GM19099 (cell line): ENCODE data around the gene NPAS4.
A peak's percentile ranks its signal among the peaks of the same experiment; 100 is the strongest.

Experiments
- POLR2A ChIP-seq: IDR thresholded peaks from 3 replicates; pipeline ENCODE4 v1.6.1; 2011; ENCODE audit warnings: low read depth; ENCODE audit not compliant: insufficient read length; ENCODE audit errors: extremely low read depth

NPAS4 gene

DNA sequence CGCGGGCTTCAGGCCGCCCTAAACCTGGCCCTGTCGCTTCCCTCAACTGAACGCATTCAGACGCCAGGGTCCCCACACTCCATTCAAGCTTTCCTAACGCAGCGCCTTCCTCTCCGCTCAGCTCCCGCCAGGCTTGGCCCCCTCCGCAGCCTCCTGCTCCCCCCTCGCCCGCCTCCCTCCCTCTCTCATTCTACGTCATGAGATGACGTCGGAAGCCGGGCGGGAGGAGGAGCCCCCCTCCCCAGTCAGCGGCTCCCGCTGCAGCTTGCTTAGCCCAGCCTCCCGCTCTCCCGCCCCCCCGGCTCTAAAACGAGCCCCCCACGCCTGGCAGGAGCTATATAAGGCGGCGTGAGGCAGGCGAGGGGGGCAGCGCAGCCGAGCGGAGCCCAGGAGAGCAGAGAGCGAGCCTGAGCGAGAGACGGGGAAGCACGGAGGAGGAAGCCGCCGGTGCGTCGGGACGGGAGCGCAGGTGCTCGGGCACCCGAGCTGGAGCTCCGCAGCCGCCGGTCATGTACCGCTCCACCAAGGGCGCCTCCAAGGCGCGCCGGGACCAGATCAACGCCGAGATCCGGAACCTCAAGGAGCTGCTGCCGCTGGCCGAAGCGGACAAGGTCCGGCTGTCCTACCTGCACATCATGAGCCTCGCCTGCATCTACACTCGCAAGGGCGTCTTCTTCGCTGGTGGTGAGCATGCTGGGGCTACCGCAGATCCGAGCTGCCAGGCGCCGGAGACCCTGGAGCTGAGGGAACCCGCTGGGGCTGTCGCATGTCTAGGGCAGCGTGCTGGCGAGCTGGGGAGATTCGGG is at the start of gene NPAS4:
Gene NPAS4 (plus strand): TSS at position 365 of the 806 bp plus-strand sequence. CDS start 145 bp downstream, at position 510.
- TF ChIP-seq POLR2A: no peak

GRCh38 chr11:66371627-66372415 is 49.0 kb upstream of the NPAS4 start, which contains the start of gene SLC29A2:
Gene SLC29A2 (minus strand): TSS chr11:66371760. CDS start chr11:66371591, 169 bp downstream.
- TF ChIP-seq POLR2A: peak; percentile 12

- TF ChIP-seq POLR2A: no peak
Measured at GRCh38 chr11:66373265-66373664, 47.6 kb upstream of the NPAS4 start.

GRCh38 chr11:66386171-66387069 is 34.4 kb upstream of the NPAS4 start:
- no peak for TF ChIP-seq POLR2A

GRCh38 chr11:66388780-66389386 is 32.0 kb upstream of the NPAS4 start:
- TF ChIP-seq POLR2A: no peak

- TF ChIP-seq POLR2A: no peak
Measured at GRCh38 chr11:66391322-66391721, 29.5 kb upstream of the NPAS4 start.

- TF ChIP-seq POLR2A: no peak
Measured at GRCh38 chr11:66393954-66394353, 26.9 kb upstream of the NPAS4 start.

DNA sequence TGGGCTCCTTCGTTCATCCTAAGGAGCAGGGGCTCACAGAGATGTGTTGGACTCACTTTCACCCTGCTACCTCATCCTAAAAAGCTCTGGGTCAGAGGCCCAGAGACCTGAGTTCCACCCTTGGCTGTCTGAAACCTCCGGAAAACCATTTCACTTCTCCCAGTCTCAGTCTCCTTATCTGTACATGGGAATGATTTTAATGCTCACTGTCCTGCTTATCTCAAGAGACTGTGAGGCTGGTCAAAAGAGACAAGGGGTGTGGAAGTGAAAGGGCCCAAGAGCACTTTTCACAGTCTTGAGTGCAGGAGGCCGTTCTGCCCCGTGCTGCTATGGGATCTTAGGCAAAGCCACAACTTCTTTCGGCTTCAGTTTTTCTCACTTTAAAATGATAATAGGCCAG is 13.2 kb upstream of the NPAS4 start:
- TF ChIP-seq POLR2A: no peak

DNA sequence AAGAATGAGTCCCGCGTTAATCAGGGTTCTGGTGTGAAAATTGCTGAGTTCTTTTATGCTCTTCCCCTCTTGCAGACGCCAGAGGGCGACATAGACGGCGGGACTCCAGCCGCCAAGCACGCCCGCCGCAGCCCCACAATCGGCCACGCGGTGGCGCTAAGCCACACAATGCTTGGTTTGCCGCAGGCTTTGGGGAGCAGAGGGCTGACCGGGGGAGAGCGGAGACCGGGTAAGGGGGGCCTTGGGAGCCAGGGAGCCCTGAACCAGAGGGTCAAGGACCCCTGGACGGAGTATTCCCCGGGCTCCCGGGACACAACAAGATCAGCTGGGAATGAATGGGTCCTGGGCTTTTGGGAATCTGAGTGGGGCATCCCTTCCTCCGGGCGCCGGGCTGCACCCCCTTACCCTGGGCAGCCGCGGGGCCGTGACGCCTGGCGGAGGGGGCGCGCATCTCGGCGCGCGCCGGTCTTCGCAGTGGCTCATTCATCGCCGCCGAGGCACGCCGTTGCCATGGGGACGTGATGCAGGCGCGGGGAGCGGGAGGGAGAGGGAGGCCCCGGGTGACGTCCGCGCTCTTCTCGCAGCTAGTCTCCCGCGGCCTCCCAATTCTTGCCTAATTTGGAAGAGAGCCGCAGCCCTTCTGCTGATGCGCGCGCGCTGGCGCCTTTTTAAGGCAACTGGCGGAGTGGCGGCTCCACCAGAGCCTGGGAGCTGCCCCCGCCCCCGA is 12.2 kb upstream of the NPAS4 start:
- TF ChIP-seq POLR2A: no peak

DNA sequence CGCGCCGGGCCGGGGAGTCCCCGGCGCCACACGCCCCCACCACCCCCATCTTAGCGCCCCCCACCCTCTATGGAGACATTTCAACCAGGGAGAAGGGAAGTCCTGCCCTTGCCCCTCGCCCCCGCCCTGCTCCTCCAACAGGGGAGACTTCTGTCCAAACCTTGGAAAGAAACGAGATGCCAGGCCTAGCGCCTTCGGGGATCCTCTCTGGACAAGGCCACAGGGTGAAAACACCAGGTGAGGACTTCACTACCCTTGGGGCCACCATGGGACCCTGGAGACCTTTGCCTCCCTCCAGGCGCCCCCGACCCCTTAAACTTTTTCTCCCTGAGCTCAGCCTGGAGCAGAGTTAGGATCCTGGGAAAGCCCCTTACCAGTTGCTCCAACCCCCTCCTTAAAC is 11.6 kb upstream of the NPAS4 start:
- TF ChIP-seq POLR2A: no peak

DNA sequence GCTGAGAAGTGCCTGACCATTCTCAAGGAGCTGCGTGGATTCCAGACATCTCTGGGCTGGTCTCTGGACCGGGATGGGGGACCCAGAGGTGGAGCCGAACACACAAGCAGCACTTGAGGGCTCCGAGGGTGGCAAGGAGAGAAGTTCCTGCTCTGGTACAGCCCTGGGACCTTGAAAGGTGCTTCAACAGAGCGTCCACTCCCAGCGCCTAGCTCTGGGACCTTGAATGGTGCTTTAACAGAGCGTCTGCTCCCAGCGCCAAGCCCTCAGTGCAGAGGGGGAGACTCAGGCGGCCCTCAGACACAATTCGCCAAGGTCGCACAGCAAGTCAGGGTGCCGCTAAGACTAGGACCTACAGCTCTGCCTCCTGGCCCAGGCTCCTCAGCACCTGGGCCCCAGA is 10.6 kb upstream of the NPAS4 start:
- no peak for TF ChIP-seq POLR2A

DNA sequence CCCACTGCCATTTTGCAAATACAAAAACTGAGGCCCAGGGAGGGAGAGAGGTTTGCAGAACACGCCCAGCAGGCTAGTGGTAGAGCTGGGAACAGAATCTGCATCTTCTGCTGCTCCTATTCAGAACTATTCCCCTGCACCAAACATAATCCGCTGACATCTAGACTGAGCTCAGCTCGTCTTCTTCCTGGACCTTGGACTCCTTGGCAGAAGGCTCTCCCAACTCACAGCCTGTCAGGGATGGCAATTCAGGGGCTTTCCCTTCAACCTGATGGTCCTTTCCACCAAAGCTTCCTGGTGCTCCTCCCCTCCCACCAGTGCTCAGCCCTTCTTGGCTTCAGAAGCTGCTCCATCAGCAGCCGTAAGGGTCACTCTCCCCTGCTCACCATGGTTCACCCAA is 9.5 kb upstream of the NPAS4 start:
- no peak for TF ChIP-seq POLR2A

- no peak for TF ChIP-seq POLR2A
Measured at GRCh38 chr11:66412110-66412509, 8.7 kb upstream of the NPAS4 start.

DNA sequence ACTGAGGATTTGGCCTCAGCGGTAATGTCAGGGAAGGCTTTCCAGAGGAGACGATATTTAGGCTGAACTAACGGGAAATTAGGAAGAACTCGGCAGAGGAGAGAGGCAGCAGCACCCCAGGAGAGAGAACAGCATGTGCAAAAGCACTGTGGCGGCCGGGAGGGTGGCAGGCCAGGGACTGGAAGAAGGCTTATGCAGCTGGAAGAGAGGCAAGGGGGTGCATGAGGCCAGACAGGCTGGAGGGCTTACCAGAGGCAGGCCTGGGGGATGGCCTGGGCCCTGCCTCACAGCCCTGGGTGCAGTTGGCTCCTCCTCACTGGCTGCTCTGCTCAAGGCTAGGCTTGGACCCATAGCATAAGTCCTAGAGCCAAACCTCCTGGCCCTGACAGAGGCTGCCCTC is 7.7 kb upstream of the NPAS4 start:
- no peak for TF ChIP-seq POLR2A
